Measurements from ENCODE around the gene PIP4K2A. TPM values are rescaled to one million over a fixed set of nuclear protein-coding genes. Genes with fewer than 3 reads are reported as not detected.

PIP4K2A gene
- total RNA-seq, 1 experiment from 2014 or later = 20.2 TPM

- no TSS peak for BruUV-seq (replicated peaks)
- no peak for ATAC-seq
- Histone ChIP-seq H4K20me1 (ENCODE audit: low read length) (no peaks in the 10 kb centered on the region), H3F3A (ENCODE audit: low read length, unreplicated experiment) (no peaks in the 10 kb centered on the region), H3K36me3 (ENCODE audit: low read depth, low read length) (no peaks in the 10 kb centered on the region), H3K27me3 (ENCODE audit: low read length) (no peaks in the 10 kb centered on the region), H3K4me3 (ENCODE audit: low read length) (no peak overlapping the region), H3K4me2 (ENCODE audit: low read length) (no peak overlapping the region), H3K79me2 (ENCODE audit: low read length) (no peaks in the 10 kb centered on the region), H3K9me2 (replicated peaks; ENCODE audit: low read length) (no peaks in the 10 kb centered on the region), H3K27ac (ENCODE audit: low read length) (no peak overlapping the region), H3K4me1 (ENCODE audit: insufficient read depth, low read length) (no peaks in the 10 kb centered on the region), H3K9me3 (ENCODE audit: low read length) (no peaks in the 10 kb centered on the region), H2AFZ (ENCODE audit: low read length) (no peak overlapping the region), H3K9ac (ENCODE audit: low read length) (no peak overlapping the region)
- intact Hi-C loops (cut with micrococcal nuclease) = no loop called here
- ChIA-PET CTCF (no interaction called here), POLR2A (ENCODE audit: unreplicated experiment) (no interaction called here)
- TF ChIP-seq EZH2 (IDR thresholded peaks at IDR 0.05; ENCODE audit: low read length, unreplicated experiment) = no peak
- no peak for TF ChIP-seq EZH2phosphoT487 (IDR thresholded peaks at IDR 0.05; ENCODE audit: borderline replicate concordance, low read length)
- no peak for TF ChIP-seq CTCF (conservative IDR thresholded peaks at IDR 0.05; ENCODE audit: low read depth, low read length)
- DNase-seq = no peak
Observed at GRCh38 chr10:22753786-22754185, 39.4 kb upstream of the PIP4K2A start.

GRCh38 chr10:22752272-22752889 lies 38.0 kb upstream of the PIP4K2A start:
- CTCF ChIA-PET = no interaction called here

More at GRCh38 chr10:22752272-22752889, 38.0 kb upstream of the PIP4K2A start:
- Histone ChIP-seq H3K4me3 (ENCODE audit: low read length) (no peak overlapping the region), H3K9me2 (replicated peaks; ENCODE audit: low read length) (no peaks in the 10 kb centered on the region), H3K36me3 (ENCODE audit: low read depth, low read length) (no peaks in the 10 kb centered on the region), H3K4me2 (ENCODE audit: low read length) (no peak overlapping the region), H2AFZ (ENCODE audit: low read length) (no peak overlapping the region), H3F3A (ENCODE audit: low read length, unreplicated experiment) (no peaks in the 10 kb centered on the region), H3K4me1 (ENCODE audit: insufficient read depth, low read length) (no peaks in the 10 kb centered on the region), H3K27me3 (ENCODE audit: low read length) (no peaks in the 10 kb centered on the region), H3K9me3 (ENCODE audit: low read length) (no peaks in the 10 kb centered on the region), H3K79me2 (ENCODE audit: low read length) (no peaks in the 10 kb centered on the region), H3K27ac (ENCODE audit: low read length) (no peak overlapping the region), H4K20me1 (ENCODE audit: low read length) (no peaks in the 10 kb centered on the region), H3K9ac (ENCODE audit: low read length) (no peak overlapping the region)
- POLR2A ChIA-PET (ENCODE audit: unreplicated experiment) = no interaction called here
- no peak for ATAC-seq
- no TSS peak for BruUV-seq (replicated peaks)
- DNase-seq = no peak
- TF ChIP-seq EZH2 (IDR thresholded peaks at IDR 0.05; ENCODE audit: low read length, unreplicated experiment) (no peak), CTCF (conservative IDR thresholded peaks at IDR 0.05; ENCODE audit: low read depth, low read length) (no peak), EZH2phosphoT487 (IDR thresholded peaks at IDR 0.05; ENCODE audit: borderline replicate concordance, low read length) (no peak)
- intact Hi-C loops (cut with micrococcal nuclease) = no loop called here

Measured in PC-3 (cell line).